ENCODE data around the gene F5.
"Not testable (repeated sequence)": the region's sequence is repeated elsewhere in the genome, so short reads cannot be mapped to it uniquely, and the experiment has no call there.

F5 gene

DNA sequence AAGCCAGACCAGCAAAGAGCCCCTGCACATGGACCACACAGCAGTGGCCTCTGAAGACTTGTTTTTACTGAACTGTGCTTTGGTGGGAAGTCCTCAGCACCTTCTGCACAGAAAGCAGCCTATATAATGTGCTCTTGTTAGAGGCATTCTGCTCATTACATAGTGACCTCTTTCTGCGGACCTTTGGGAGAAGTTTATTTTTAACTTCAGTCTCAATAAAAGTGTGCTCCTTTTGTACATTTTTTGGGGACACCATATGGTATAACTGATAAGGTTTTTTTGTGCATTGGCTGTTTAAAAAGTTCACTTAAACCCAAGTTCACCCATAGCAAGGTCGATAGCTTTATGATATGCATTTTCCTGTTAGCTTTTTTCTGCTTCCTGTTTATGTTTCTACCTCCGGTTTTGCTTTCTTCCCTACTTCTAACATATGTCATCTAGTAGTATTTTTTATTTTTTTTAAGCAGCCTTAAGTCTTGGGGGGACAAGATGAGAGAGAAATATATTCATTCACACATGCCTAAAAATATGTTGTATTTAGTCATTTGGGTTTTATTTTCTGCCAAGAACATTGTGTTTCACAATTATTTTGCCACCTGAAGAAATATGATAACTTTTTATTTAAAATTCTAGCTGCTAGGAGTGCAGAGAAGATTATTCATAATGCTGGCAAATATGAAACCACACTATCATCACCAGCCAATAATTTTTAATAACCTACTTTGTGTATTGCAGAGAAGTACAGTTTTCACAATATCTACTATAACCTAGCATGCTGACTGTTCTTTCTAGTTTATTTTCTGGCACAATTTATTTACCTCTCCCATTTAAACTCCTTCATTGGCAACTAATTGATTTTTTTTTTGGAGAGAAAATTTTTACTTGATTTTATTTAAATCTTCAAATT is 77.6 kb downstream of the F5 start:
- Histone ChIP-seq H3K36me3 (ENCODE audit: control insufficient read depth, insufficient read depth, low read length) (no peaks in the 10 kb centered on the region), H3K9ac (no peak overlapping the region), H3K4me2 (ENCODE audit: low read length) (no peak overlapping the region), H3K27me3 (ENCODE audit: control insufficient read depth, insufficient read depth, low read length) (no peaks in the 10 kb centered on the region), H3K79me2 (no peaks in the 10 kb centered on the region), H3K4me1 (no peaks in the 10 kb centered on the region), H3K9me3 (ENCODE audit: control insufficient read depth, low read length) (no peaks in the 10 kb centered on the region), H3K4me3 (ENCODE audit: low read depth, low read length) (no peak overlapping the region), H2AFZ (no peak overlapping the region), H3K27ac (no peak overlapping the region)
- TF ChIP-seq, protein P1, sequence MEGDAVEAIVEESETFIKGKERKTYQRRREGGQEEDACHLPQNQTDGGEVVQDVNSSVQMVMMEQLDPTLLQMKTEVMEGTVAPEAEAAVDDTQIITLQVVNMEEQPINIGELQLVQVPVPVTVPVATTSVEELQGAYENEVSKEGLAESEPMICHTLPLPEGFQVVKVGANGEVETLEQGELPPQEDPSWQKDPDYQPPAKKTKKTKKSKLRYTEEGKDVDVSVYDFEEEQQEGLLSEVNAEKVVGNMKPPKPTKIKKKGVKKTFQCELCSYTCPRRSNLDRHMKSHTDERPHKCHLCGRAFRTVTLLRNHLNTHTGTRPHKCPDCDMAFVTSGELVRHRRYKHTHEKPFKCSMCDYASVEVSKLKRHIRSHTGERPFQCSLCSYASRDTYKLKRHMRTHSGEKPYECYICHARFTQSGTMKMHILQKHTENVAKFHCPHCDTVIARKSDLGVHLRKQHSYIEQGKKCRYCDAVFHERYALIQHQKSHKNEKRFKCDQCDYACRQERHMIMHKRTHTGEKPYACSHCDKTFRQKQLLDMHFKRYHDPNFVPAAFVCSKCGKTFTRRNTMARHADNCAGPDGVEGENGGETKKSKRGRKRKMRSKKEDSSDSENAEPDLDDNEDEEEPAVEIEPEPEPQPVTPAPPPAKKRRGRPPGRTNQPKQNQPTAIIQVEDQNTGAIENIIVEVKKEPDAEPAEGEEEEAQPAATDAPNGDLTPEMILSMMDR (IDR thresholded peaks at IDR 0.05) = no peak

DNA sequence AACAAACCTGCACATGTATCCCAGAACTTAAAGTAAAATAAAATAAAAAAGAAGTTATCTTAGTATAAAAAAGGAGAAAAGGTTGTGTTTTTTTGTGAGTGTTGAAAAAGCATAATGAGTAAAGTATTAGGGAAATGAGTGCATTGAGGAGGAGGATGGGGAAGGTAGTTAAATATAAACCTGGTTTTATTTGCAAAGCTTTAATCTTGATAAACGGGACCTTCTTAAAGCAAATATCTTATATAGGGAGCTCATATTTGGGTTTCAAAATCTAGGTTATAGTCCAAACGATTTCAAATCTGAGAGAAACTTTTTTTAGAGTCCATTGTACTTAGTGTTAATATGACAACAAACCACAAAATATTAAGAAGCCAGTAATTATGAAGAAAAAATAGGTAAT is 78.9 kb downstream of the F5 start:
- no peak overlapping the region for H3K4me3 ChIP-seq (ENCODE audit: low read depth, low read length)
- no peaks in the 10 kb centered on the region for H3K9me3 ChIP-seq (ENCODE audit: control insufficient read depth, low read length)
- H3K27ac ChIP-seq = no peak overlapping the region
- TF ChIP-seq, protein P1 (IDR thresholded peaks at IDR 0.05) = no peak
- H3K4me1 ChIP-seq = no peaks in the 10 kb centered on the region
- no peaks in the 10 kb centered on the region for H3K36me3 ChIP-seq (ENCODE audit: control insufficient read depth, insufficient read depth, low read length)
- no peak overlapping the region for H3K4me2 ChIP-seq (ENCODE audit: low read length)
- no peak overlapping the region for H3K9ac ChIP-seq
- no peaks in the 10 kb centered on the region for H3K27me3 ChIP-seq (ENCODE audit: control insufficient read depth, insufficient read depth, low read length)
- H3K79me2 ChIP-seq = no peaks in the 10 kb centered on the region
- no peak overlapping the region for H2AFZ ChIP-seq

DNA sequence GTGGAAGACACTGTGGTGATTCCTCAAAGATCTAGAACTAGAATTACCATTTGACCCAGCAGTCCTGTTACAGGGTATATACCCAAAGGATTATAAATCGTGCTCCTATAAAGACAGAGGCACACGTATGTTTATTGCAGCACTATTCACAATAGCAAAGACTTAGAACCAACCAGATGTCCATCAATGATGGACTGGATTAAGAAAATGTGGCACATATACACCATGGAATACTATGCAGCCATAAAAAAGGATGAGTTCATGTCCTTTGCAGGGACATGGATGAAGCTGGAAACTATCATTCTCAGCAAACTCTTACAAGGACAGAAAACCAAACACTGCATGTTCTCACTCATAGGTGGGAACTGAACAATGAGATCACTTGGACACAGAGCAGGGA is 82.7 kb downstream of the F5 start:
- not testable (repeated sequence) for H3K79me2 ChIP-seq

DNA sequence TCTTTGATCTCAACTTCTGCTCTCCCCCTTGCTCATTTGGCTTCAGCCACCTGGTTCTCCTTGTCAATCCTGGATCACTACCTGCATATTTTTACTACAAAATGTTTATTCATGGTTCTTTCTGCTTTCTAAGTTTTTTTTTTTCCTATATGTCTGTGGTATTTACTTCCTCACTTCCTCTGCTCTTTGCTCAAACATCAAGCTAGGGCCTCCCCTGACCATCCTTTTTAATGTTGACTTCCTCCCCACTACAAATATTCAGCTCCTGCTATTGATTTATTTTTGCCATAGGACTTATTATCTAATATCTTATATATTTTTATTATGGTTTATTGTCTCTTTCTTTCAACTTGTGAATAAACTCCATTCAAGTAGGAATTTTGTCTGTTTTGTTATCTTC is 86.5 kb downstream of the F5 start:
- Histone ChIP-seq H2AFZ (no peak overlapping the region), H3K9ac (no peak overlapping the region), H3K4me3 (ENCODE audit: low read depth, low read length) (no peak overlapping the region), H3K79me2 (no peaks in the 10 kb centered on the region), H3K9me3 (ENCODE audit: control insufficient read depth, low read length) (no peaks in the 10 kb centered on the region), H3K4me1 (no peaks in the 10 kb centered on the region), H3K4me2 (ENCODE audit: low read length) (no peak overlapping the region), H3K27ac (no peak overlapping the region), H3K36me3 (ENCODE audit: control insufficient read depth, insufficient read depth, low read length) (no peaks in the 10 kb centered on the region), H3K27me3 (ENCODE audit: control insufficient read depth, insufficient read depth, low read length) (no peaks in the 10 kb centered on the region)
- TF ChIP-seq, protein P1 (IDR thresholded peaks at IDR 0.05) = no peak

More for the DNA sequence above, 82.7 kb downstream of the F5 start:
- H3K4me3 ChIP-seq (ENCODE audit: low read depth, low read length); H3K36me3 ChIP-seq (ENCODE audit: control insufficient read depth, insufficient read depth, low read length); H2AFZ ChIP-seq; H3K9ac ChIP-seq; H3K27me3 ChIP-seq (ENCODE audit: control insufficient read depth, insufficient read depth, low read length); H3K4me1 ChIP-seq; H3K4me2 ChIP-seq (ENCODE audit: low read length); H3K27ac ChIP-seq; H3K9me3 ChIP-seq (ENCODE audit: control insufficient read depth, low read length): not testable (repeated sequence)

DNA sequence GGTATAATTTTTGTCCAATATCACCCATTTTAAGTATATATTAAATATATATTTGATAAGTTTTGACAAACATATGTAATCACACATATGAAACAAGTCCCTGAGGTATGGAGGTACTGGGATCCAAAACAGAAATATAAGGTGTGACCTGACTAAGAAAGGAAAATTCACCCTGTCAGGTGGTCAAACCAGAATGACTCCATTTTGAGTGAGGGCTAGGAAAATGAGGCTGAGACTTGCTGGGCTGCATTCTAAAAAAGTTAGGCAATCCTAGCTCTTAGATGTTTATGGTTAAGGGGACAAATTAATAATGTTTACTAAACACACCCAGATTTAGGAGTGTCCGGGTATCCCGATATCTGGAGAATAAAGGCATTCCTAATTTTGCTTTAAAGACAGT is 89.0 kb downstream of the F5 start:
- H3K27me3 ChIP-seq (ENCODE audit: control insufficient read depth, insufficient read depth, low read length) = no peaks in the 10 kb centered on the region
- no peaks in the 10 kb centered on the region for H3K36me3 ChIP-seq (ENCODE audit: control insufficient read depth, insufficient read depth, low read length)
- no peak overlapping the region for H3K9ac ChIP-seq
- H3K9me3 ChIP-seq (ENCODE audit: control insufficient read depth, low read length) = no peaks in the 10 kb centered on the region
- H3K4me1 ChIP-seq = no peaks in the 10 kb centered on the region
- TF ChIP-seq, protein P1 (IDR thresholded peaks at IDR 0.05) = no peak
- H3K4me3 ChIP-seq (ENCODE audit: low read depth, low read length) = no peak overlapping the region
- H3K27ac ChIP-seq = no peak overlapping the region
- no peaks in the 10 kb centered on the region for H3K79me2 ChIP-seq
- H3K4me2 ChIP-seq (ENCODE audit: low read length) = no peak overlapping the region
- H2AFZ ChIP-seq = no peak overlapping the region
